Measurements from ENCODE around the gene SLC7A5.
"Not testable (repeated sequence)": the region's sequence is repeated elsewhere in the genome, so short reads cannot be mapped to it uniquely, and the experiment has no call there.

The SLC7A5 gene

DNA sequence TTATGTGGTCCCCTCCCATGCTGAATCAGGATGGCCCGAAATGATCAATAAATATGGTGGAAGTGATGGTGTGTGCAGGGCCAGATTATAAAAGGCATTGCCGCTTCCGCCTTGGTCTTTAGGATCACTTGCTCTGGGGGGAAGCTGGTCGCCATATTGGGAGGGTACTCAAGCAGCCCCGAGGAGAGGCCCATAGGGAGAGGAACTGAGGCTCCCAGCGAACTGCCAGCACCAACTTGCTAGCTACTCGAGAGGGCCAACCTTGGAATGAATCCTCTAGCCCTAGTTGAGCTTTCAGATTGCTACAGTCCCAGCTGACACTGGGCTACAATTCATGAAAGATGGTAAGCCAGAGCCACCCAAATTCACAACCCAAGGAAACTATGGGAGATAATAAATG lies 19.0 kb upstream of the SLC7A5 start:
- ATAC-seq, DNase-seq: not testable (repeated sequence)

DNA sequence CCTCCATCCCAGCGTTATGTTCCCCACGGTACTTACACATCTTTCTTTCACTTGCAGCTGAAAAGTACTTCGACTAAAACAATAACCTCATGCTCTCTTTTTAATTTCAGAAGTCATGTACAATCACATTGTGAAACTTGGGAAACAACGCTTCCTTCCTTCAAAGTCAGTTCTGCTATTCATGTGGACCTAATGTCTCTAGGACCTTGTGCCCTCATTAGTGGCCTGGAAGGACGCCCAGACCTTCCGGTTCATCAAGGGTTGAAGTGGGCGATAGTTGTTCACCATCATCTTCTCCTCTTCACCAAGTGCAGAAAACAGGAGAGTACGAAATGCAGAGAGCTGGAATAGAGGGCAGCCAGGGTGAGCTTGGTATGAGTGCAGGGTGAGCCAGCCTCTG lies 18.6 kb upstream of the SLC7A5 start:
- DNase-seq, ATAC-seq: not testable (repeated sequence)

DNA sequence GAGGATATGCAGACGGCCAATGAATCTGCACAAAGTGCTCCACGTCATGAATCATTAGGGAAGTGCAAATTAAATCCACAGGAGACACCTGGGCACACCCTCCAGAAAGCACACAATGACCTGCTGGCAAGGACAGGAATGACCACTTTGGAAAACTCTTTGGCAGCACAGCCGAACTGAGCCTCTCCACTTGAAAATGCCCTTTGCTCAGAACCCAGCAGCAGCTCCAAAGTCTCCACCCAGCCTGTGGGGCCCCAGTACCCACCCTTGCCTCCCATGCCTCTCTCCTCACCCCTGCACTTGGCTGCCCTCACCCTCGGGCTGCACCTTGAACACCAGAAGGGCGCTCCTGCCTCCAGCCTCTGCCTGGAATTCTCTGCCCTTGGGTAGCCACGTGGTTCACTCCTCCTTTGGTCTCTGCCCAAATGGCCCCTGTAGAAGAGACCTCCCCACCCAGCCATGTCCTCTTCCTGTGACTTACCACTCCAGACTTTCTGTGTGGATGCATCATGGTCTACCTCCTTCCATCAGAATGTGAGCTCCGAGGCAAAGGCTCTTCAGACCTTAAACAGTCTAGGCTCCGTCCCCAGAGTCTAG lies 16.2 kb upstream of the SLC7A5 start:
- ATAC-seq, DNase-seq: not testable (repeated sequence)

DNA sequence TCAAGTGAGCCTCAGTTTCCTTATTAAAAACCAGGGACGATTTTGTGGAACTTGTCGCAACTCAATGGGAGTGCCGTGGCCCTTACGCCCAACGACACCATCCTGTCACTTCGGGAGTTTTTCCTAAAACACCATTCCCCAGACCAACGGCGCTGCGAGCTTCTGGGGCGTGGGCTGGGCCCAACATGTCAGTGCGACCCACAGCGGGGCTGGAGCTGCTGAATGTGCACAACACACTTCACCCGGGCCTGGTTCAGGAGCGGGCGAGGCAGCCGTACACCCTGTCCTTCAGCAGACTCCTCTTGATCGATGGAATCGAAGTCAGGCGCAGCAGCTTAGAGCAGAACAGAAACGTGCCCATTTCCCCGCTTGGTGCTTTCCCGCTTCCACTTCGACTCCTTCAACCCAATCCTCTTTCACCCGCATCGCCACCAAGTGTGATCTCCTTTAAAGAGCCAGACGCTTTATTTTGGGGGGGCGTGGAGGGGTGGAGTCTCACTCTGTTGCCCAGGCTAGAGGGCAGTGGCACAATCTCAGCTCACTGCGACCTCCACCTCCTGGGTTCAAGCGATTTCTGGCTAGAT lies 13.2 kb upstream of the SLC7A5 start:
- DNase-seq (no peak), ATAC-seq (no peak)

DNA sequence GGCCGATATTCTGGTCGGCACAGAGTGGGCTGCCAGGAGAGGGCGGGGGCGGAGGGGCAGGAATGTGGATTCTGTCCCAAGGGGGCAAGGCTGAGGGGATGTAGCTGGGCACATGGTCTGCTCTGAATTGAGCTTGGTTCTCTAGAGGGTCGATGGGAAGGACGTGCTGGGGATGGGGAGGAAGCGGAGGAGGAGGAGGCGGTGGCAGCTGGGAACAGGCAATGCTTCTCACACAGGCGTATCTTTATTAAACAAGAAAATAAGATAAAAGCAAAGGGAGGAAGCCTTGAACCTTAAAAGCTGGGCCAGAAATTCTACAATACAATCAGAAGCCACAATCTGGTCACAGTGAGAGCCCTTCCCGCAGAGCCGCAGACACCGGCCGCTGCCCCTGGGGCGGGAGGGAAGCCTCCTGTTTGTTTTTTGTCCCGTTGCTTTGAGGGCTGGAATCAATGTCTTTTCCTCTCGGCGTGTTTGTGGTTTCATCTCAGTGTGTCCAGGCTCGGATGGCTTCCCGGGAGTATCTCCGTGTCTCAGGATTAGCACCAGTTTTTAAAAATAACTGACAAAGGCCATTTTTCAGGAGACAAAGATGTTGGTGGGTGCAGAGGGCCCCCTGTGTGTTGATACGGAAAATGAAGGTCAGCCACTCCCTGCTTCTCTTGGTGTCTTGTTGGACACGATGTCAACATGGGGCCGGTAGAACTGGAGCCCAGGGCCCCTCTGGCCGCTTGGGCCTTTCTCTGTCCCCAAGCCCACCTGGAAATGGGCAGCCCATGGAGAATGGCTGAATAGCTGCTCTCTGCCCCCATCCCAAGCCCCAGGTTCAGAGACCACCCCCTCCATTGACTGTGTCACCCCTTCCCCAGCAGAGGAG lies 12.3 kb upstream of the SLC7A5 start:
- no peak for DNase-seq
- no peak for ATAC-seq

DNA sequence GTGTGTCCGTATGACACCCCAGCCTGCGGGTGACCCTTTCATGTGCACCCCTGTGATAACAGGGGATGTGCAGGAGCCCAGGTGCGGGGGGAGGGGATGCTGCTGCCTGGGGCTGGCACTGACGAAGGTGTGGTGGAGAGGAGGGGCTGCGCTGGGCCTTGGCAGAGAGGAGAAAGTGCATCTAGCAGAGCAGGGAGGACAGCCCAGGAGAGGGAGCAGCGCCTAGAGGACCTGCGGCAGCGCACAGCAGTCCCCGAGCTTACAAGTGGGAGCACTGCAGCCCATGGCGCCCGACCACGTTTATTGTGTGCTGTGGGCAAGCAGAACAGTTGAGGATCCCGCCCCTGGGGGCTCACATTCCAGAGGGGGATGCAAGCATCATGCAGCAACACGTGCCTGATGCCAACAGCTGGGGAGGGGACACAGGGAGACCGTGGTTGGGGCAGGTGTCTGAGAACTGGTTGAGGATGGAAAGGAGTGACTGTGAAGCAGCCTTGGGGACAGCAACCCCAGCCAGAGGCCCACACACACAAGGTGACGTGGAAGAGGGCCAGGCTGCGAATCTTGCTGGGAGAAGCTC lies 10.9 kb upstream of the SLC7A5 start:
- no peak for DNase-seq
- ATAC-seq, result no peak

DNA sequence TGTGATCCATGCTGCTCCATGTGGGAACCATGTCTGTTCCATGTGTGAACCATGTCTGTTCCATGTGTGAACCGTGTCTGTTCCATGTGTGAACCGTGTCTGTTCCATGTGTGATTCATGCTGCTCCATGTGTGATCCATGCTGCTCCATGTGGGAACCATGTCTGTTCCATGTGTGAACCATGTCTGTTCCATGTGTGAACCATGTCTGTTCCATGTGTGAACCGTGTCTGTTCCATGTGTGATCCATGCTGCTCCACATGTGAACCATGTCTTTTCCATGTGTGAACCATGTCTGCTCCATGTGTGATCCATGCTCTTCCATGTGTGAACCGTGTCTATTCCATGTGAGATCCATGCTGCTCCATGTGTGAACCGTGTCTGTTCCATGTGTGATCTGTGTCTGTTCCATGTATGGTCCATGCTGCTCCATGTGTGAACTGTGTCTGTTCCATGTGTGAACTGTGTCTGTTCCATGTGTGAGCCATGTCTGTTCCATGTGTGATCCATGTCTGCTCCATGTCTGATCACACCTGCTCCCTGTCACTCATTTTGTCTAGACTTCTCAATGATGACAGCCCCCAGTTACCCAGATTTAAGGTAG lies 10.2 kb upstream of the SLC7A5 start:
- DNase-seq, ATAC-seq: not testable (repeated sequence)

DNA sequence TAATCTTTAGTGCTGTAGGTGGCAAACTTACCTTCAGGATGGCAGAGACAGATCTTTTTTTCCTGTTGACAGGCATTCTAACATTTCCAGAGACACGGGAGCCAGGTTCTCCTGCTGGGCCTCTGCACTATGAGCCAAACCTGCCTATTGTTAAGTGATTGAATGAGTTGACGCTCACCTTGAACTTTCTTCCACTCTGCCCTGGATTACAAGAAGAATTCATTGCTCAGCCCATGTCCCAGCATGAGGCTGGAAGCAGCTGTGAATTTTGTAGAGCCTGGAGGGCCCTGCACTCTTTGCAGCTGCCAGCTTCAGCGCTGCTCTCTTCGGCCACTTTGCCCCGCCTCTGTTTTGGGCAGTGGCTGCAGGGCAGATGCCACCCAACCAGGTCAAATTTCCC lies 9.4 kb upstream of the SLC7A5 start:
- no peak for ATAC-seq
- no peak for DNase-seq

DNA sequence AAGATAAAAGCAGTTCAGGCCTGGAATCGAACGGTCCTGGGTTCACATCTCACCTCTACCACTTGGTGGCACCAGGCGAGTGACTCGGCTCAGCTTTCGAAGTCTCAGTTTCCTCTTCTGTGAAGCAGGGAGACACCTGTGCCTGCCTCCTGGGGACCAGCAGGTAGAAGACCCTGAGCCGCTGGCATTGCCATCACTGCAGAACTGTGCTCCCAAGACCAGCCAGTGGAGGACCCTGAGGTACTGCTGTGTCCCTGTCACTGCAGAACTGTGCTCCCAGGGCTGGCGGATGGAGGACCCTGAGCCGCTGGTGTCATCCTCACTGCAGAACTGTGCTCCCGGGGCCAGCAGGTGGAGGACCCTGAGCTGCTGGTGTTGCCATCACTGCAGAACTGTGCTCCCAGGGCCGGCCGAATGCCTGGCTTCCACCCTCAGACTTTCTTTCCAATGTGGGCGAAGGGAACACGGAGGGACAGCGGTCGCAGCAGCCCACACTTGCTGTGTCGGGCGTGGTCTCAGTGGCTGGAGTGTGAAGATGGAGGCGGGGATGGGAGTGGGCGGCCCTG lies 8.7 kb upstream of the SLC7A5 start:
- peak; percentile 54 for DNase-seq
- ATAC-seq, result no peak

DNA sequence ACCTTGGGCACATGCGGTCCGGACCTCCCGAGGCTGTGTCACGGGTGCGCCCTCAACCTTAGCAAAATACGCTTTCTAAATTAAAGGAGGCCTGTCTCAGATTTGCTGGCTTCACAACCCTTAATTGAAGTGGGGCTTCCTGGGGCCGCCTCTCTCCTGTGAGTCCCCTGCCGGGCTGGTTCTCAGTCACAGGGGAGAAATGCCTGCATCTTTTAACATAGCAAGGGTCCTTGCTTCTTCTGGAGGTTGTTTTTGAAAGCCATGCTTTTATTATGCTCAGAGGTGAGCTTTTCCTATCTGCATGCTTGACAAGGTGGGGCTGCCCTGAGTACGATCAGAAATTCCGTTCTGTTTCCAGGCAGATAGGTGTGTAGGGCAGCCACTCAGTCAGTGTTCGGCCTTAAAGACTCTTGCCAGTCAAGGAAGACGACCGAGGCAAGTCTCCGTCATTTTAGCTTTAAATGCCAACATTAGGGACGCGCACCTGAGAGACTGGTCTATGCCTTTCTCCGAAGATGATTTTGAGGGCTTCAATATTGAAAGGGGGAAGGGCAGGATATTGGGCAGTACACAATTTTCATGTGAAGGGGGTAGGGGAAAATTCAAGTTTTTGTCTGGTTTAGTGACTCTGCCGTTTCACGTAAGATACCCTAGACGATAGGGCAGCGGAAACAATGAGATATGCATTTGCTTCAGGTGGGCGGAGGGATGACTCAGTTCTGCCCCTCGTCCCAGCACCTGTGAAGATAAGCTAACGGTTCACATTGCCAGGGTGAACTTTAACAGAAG lies 5.5 kb upstream of the SLC7A5 start:
- DNase-seq (peak; percentile 84), ATAC-seq (peak; percentile 84)

DNA sequence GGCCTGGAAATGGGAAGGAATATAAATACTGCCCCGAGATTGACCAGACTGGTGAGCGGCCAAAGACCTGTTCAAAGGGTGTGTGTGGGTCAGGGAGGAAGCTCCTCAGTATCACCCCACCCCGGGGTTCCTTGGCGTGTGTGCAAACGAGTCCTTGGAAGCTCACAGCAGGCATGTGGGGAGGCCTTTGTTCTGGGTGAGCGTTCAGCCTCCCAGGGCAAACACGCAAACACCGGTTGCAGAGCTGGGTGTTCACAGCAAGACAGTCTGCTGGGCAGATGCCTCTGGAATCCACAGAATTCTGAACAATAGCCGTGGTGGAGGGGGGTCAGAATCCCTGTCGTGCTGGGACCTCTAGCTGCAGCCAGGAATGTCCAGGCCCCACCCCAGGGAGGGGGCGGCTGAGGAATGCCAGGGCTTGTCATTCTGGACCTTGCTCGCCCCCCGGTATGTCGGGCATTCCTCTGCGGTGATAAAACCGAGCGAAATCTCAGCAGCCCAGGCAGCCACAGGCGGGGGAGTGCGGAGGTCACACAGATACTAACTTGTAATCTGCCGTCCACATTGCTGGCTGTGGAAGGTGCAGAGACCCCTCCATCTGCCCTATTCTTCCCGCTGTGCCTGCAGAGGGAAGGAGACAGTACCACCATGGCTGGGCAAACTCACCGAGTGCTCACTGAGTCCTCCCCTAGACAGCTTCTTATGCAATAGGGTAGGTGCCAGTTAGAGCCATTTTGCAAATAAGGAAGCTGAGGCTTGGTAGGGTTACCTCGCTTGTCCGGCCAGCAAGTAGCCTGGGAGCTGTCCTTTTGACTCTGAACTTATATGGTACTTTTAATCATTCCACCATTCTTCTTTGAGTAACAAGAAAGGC lies 1.3 kb upstream of the SLC7A5 start:
- not testable (repeated sequence) for ATAC-seq, DNase-seq

DNA sequence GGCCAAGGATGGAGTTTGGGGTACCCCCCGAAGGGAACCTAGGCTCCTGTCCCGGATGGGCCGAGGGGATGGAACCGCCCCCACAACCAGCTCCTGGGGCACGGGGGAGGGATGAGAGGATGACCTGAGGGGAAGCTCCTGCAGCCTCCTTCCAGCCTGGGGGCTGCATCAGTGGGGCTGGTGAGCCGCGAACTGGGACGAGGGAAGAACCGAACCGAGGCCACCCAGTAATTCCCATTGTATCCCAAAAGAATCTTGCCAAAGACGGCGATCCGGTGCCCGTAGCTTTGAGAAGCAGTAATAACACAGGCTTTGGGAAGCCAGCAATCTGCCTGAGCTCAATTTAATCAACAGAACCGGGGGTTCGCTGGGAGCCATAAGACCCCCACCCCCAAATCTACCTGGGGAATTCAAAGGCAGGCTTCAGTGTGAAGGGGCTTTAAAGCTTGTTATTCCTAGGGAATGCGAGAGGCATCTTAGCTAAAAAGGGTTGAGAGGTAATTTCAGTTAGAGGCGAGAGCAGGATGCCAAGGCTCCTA lies 641 bp upstream of the SLC7A5 start:
- not testable (repeated sequence) for DNase-seq, ATAC-seq

DNA sequence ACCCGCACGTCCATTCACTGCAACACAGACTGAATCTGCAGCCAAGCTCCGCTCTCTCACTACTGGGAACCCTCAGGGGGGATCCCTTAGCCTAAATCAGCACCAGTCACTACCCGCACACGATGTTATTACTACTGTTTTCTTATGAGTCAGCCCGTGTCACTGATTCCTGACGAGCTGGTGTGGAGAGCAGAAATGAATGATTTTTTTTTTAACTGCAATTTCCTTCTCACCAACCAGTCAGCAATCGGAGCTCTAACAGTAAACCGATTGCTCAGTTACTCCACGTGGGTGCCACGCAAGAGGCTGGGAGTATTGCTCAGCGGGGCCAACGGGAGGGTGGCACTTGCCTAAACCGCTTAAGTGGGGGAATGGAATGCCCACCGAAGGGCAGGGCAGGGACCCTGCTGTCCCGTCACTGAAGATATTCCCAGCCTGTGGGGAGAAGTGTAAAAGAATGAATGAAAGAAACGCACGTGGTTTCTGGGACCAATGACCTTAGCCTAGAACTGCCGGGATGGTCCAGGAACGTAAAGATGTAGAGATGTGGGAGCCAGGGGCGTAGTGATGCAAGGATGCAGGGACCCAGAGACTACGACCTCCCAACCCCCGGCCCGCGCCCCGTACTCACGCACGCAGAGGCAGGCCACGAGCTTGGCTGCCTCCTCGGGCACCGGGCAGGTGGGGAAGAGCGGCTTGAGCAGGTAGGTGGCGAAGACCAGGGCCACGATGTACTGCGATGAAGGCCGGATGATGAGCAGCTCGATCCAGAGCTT lies 865 bp downstream of the SLC7A5 start:
- ATAC-seq (peak; percentile 65), DNase-seq (peak; percentile 70)

DNA sequence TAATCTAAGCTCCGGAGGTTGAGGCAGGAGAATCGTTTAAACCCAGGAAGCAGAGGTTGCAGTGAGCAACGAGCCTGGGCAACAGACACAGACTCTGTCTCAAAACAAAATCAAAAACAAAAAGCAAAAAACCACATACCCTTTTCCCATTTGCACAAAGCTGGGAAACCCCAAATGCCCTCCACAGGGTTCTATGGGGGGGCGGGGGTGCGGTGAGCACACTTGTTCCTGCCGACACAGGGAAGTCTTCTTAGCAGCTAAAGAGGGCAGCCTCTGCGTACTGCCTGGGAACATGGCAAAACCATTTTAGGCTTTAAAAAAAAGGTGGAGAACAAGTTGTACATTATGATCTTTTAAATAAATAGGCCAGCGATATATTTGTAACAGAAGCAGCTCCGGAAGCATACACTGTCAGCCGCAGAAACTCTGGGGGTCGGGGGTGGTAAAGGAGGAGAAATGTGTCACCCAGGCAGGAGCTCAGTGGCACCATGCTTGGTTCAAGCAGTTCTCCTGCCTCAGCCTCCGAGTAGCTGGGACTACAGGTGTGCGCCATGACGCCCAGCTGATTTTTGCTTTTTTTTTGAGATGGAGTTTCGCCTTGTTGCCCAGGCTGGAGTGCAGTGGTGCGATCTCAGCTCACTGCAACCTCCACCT lies 3.3 kb downstream of the SLC7A5 start:
- DNase-seq (peak; percentile 53), ATAC-seq (peak; percentile 5)

DNA sequence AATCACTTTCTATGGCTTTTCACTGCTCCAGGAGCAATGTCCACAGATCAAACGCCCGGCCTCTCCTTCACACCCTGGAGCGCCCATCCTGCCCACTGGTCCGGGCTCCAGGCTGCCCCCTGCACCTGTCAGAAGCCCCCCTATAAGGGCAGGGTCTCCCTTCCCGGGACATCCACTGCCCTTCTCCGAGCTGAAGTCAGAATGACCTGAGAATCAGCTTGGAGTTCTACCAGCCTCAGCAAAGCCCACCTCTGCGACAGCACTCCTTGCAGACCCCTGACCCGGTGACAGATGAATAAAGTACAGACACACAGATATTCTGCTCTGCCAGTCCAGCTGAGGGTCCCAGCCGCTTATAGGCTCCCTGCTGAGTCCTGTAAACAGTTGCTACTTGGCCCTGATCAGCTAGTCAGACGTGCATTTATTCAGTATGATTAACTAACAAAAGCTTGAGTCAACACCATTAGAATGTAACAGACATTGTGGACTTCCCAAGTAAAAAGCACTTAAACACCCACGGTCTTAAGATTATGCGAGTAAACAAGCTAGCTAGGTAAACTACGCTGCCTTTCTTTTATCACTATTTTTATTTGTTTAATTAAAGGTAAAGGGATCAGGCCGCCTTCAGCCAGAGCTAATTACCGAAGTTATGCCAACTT lies 4.8 kb downstream of the SLC7A5 start:
- ATAC-seq, result no peak
- DNase-seq, result no peak

DNA sequence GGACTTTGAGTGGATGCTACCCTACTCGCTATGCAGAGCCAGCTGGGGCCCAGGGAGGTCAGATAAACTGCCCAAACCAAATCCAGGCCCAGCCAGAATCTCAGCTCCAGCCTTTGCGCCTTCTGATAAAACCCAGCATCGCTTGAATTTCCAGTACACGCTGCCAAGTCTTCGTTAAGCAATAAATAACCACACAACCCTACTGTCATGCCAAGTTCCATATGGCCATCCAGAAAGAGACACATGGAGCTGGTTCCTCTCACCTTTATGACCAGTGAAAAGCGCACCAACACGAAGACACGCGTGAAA lies 6.0 kb downstream of the SLC7A5 start:
- DNase-seq, ATAC-seq: not testable (repeated sequence)

DNA sequence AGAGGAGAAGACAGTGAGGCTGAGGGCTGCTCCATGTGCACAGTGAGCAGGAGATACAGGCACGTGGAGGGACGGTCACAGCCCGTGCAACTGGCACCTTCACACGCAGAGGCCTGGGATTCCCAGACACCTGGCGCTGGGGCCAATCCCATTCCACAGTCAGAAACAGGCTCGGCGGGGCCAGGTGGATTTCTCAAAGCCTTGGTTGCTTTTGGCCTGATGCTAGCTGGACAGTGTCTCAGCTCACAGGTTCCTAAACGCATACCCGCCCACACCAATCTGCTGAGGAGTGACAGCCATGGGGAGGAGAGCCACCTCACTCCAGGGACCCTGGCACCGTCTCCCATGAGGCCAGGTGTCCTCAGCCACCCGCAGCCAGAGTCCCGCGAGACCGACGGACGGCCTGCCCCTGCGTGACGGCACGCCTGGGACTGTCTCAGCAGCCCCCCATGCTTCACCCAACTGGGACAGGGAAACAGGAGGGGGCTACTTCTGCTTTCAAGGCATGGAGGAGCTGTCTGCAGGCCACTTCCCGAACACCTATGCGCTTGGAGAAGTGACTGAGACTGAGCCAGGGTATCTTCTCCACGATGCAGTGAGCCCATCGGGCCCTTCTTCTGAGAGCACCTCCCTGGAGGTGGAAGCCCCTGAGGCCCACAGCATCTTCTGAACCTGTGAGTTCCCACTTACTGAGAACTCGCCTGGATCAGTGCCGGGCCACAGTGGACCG lies 6.5 kb downstream of the SLC7A5 start:
- not testable (repeated sequence) for DNase-seq

More for the DNA sequence above, 6.5 kb downstream of the SLC7A5 start:
- not testable (repeated sequence) for ATAC-seq
